ENCODE measurements around the gene RPTOR.

The RPTOR gene

GRCh38 chr17:80649672-80650330, 105.2 kb downstream of the RPTOR start:
- no peak overlapping the region for H3K9ac ChIP-seq (ENCODE audit: insufficient read length)
- H3K27ac ChIP-seq: no peak overlapping the region
- H3K36me3 ChIP-seq (ENCODE audit: insufficient read depth, low read length): no peaks in the 10 kb centered on the region
- no peaks in the 10 kb centered on the region for H3K9me3 ChIP-seq (ENCODE audit: low read depth, low read length)
- DNase-seq (ENCODE audit: low read depth, low spot score): no peak
- no peak overlapping the region for H3K4me3 ChIP-seq
- TF ChIP-seq FOXP2 (optimal IDR thresholded peaks at IDR 0.05; ENCODE audit: control extremely low read depth, extremely low read length, insufficient read depth) (no peak), EZH2 (IDR thresholded peaks at IDR 0.05) (no peak), POLR2AphosphoS5 (IDR thresholded peaks at IDR 0.05; ENCODE audit: borderline replicate concordance, low read depth, low read length) (no peak)

- Histone ChIP-seq H3K9ac (ENCODE audit: insufficient read length) (no peak overlapping the region), H3K4me3 (no peak overlapping the region), H3K27ac (no peak overlapping the region), H3K9me3 (ENCODE audit: low read depth, low read length) (no peaks in the 10 kb centered on the region), H3K36me3 (ENCODE audit: insufficient read depth, low read length) (no peaks in the 10 kb centered on the region)
- TF ChIP-seq POLR2AphosphoS5 (IDR thresholded peaks at IDR 0.05; ENCODE audit: borderline replicate concordance, low read depth, low read length) (no peak), EZH2 (IDR thresholded peaks at IDR 0.05) (no peak), FOXP2 (optimal IDR thresholded peaks at IDR 0.05; ENCODE audit: control extremely low read depth, extremely low read length, insufficient read depth) (no peak)
- no peak for DNase-seq (ENCODE audit: low read depth, low spot score)
Observed at GRCh38 chr17:80650331-80650672, 105.7 kb downstream of the RPTOR start.

GRCh38 chr17:80650751-80651518, 106.3 kb downstream of the RPTOR start:
- peak; percentile 32 for DNase-seq (ENCODE audit: low read depth, low spot score)
- Histone ChIP-seq H3K27ac (no peak overlapping the region), H3K4me3 (no peak overlapping the region), H3K9me3 (ENCODE audit: low read depth, low read length) (no peaks in the 10 kb centered on the region), H3K9ac (ENCODE audit: insufficient read length) (no peak overlapping the region), H3K36me3 (ENCODE audit: insufficient read depth, low read length) (no peaks in the 10 kb centered on the region)
- no peak for TF ChIP-seq EZH2 (IDR thresholded peaks at IDR 0.05)
- no peak for TF ChIP-seq FOXP2 (optimal IDR thresholded peaks at IDR 0.05; ENCODE audit: control extremely low read depth, extremely low read length, insufficient read depth)
- peak; percentile 47; the same call in 1 of the 2 replicates for TF ChIP-seq POLR2AphosphoS5 (IDR thresholded peaks at IDR 0.05; ENCODE audit: borderline replicate concordance, low read depth, low read length)

- TF ChIP-seq EZH2 (IDR thresholded peaks at IDR 0.05) (no peak), FOXP2 (optimal IDR thresholded peaks at IDR 0.05; ENCODE audit: control extremely low read depth, extremely low read length, insufficient read depth) (no peak), POLR2AphosphoS5 (IDR thresholded peaks at IDR 0.05; ENCODE audit: borderline replicate concordance, low read depth, low read length) (no peak)
- no peak for DNase-seq (ENCODE audit: low read depth, low spot score)
- Histone ChIP-seq H3K4me3 (no peak overlapping the region), H3K27ac (no peak overlapping the region), H3K9ac (ENCODE audit: insufficient read length) (no peak overlapping the region), H3K36me3 (ENCODE audit: insufficient read depth, low read length) (no peaks in the 10 kb centered on the region), H3K9me3 (ENCODE audit: low read depth, low read length) (peaks cover 7% of the 10 kb centered on the region)
Observed at GRCh38 chr17:80652756-80653330, 108.2 kb downstream of the RPTOR start.

- no peak overlapping the region for H3K9ac ChIP-seq (ENCODE audit: insufficient read length)
- no peak for DNase-seq (ENCODE audit: low read depth, low spot score)
- TF ChIP-seq EZH2 (IDR thresholded peaks at IDR 0.05) (no peak), FOXP2 (optimal IDR thresholded peaks at IDR 0.05; ENCODE audit: control extremely low read depth, extremely low read length, insufficient read depth) (no peak), POLR2AphosphoS5 (IDR thresholded peaks at IDR 0.05; ENCODE audit: borderline replicate concordance, low read depth, low read length) (no peak)
- H3K9me3 ChIP-seq (ENCODE audit: low read depth, low read length): peaks cover 7% of the 10 kb centered on the region
- no peaks in the 10 kb centered on the region for H3K36me3 ChIP-seq (ENCODE audit: insufficient read depth, low read length)
- no peak overlapping the region for H3K27ac ChIP-seq
- no peak overlapping the region for H3K4me3 ChIP-seq
Observed at GRCh38 chr17:80653856-80654255, 109.2 kb downstream of the RPTOR start.

GRCh38 chr17:80655608-80656007, 111.0 kb downstream of the RPTOR start:
- no peak for DNase-seq (ENCODE audit: low read depth, low spot score)
- no peak overlapping the region for H3K4me3 ChIP-seq
- H3K9ac ChIP-seq (ENCODE audit: insufficient read length): no peak overlapping the region
- H3K27ac ChIP-seq: no peak overlapping the region
- TF ChIP-seq FOXP2 (optimal IDR thresholded peaks at IDR 0.05; ENCODE audit: control extremely low read depth, extremely low read length, insufficient read depth): no peak
- TF ChIP-seq EZH2 (IDR thresholded peaks at IDR 0.05): no peak
- no peak for TF ChIP-seq POLR2AphosphoS5 (IDR thresholded peaks at IDR 0.05; ENCODE audit: borderline replicate concordance, low read depth, low read length)
- peaks cover 7% of the 10 kb centered on the region for H3K9me3 ChIP-seq (ENCODE audit: low read depth, low read length)
- no peaks in the 10 kb centered on the region for H3K36me3 ChIP-seq (ENCODE audit: insufficient read depth, low read length)

- TF ChIP-seq EZH2 (IDR thresholded peaks at IDR 0.05) (no peak), POLR2AphosphoS5 (IDR thresholded peaks at IDR 0.05; ENCODE audit: borderline replicate concordance, low read depth, low read length) (no peak), FOXP2 (optimal IDR thresholded peaks at IDR 0.05; ENCODE audit: control extremely low read depth, extremely low read length, insufficient read depth) (no peak)
- Histone ChIP-seq H3K9ac (ENCODE audit: insufficient read length) (no peak overlapping the region), H3K9me3 (ENCODE audit: low read depth, low read length) (peaks cover 7% of the 10 kb centered on the region), H3K36me3 (ENCODE audit: insufficient read depth, low read length) (no peaks in the 10 kb centered on the region), H3K4me3 (no peak overlapping the region), H3K27ac (no peak overlapping the region)
- no peak for DNase-seq (ENCODE audit: low read depth, low spot score)
Observed at GRCh38 chr17:80656590-80656989, 112.0 kb downstream of the RPTOR start.

GRCh38 chr17:80657561-80657960, 112.9 kb downstream of the RPTOR start:
- H3K9me3 ChIP-seq (ENCODE audit: low read depth, low read length): peaks cover 7% of the 10 kb centered on the region
- TF ChIP-seq FOXP2 (optimal IDR thresholded peaks at IDR 0.05; ENCODE audit: control extremely low read depth, extremely low read length, insufficient read depth) (no peak), EZH2 (IDR thresholded peaks at IDR 0.05) (no peak), POLR2AphosphoS5 (IDR thresholded peaks at IDR 0.05; ENCODE audit: borderline replicate concordance, low read depth, low read length) (no peak)
- H3K27ac ChIP-seq: no peak overlapping the region

More at GRCh38 chr17:80657561-80657960, 112.9 kb downstream of the RPTOR start:
- no peaks in the 10 kb centered on the region for H3K36me3 ChIP-seq (ENCODE audit: insufficient read depth, low read length)
- no peak for DNase-seq (ENCODE audit: low read depth, low spot score)
- H3K9ac ChIP-seq (ENCODE audit: insufficient read length): no peak overlapping the region
- H3K4me3 ChIP-seq: no peak overlapping the region
